BE2C (cell line): ENCODE data around the gene PBX3.

Source experiments
- DNase-seq: peaks from one replicate; pipeline ENCODE4 v3.0.0-alpha.2; 2020
- H3K27me3 ChIP-seq: fragments of 250-450 bp; sonication (Bioruptor Pico); 2 replicates; pipeline ENCODE4 v1.5.1; 2020; ENCODE audit warnings: mild to moderate bottlenecking
- H3K36me3 ChIP-seq: fragments of 250-450 bp; sonication (Bioruptor Pico); 2 replicates; pipeline ENCODE4 v1.5.1; 2020; ENCODE audit warnings: mild to moderate bottlenecking
- H3K4me1 ChIP-seq: fragments of 250-450 bp; sonication (Bioruptor Pico); 2 replicates; pipeline ENCODE4 v1.5.1; 2020
- H3K4me3 ChIP-seq: 2 replicates; pipeline ENCODE4 v1.5.1; 2011; ENCODE audit warnings: low read depth, low read length
- H3K9me3 ChIP-seq: fragments of 250-450 bp; sonication (Bioruptor Pico); 2 replicates; pipeline ENCODE4 v1.5.1; 2020
- CTCF ChIP-seq: IDR thresholded peaks from 2 replicates; pipeline ENCODE4 v1.5.1; 2012; ENCODE audit warnings: mild to moderate bottlenecking, low read depth, low read length

PBX3 gene

GRCh38 chr9:125867751-125868415 lies 120.7 kb downstream of the PBX3 start:
- Histone ChIP-seq H3K9me3 (no peaks in the 10 kb centered on the region), H3K4me3 (no peak overlapping the region), H3K27me3 (no peaks in the 10 kb centered on the region), H3K4me1 (peaks cover 9% of the 10 kb centered on the region; the same call in 1 of the 2 replicates), H3K36me3 (no peaks in the 10 kb centered on the region; the same call in 1 of the 2 replicates)
- TF ChIP-seq CTCF, result no peak
- DNase-seq, result no peak

GRCh38 chr9:125878164-125878631 lies 131.0 kb downstream of the PBX3 start:
- Histone ChIP-seq H3K27me3 (no peaks in the 10 kb centered on the region), H3K4me3 (no peak overlapping the region), H3K36me3 (no peaks in the 10 kb centered on the region; the same call in 1 of the 2 replicates), H3K9me3 (no peaks in the 10 kb centered on the region), H3K4me1 (peaks cover 2% of the 10 kb centered on the region)
- no peak for DNase-seq
- no peak for TF ChIP-seq CTCF

- H3K4me3 ChIP-seq, result no peak overlapping the region
- TF ChIP-seq CTCF, result no peak
- peaks cover 24% of the 10 kb centered on the region for H3K4me1 ChIP-seq
- H3K27me3 ChIP-seq, result no peaks in the 10 kb centered on the region
- no peaks in the 10 kb centered on the region; the same call in 1 of the 2 replicates for H3K36me3 ChIP-seq
- no peaks in the 10 kb centered on the region for H3K9me3 ChIP-seq
- no peak for DNase-seq
These were observed 133.9 kb downstream of the PBX3 start for GRCh38 chr9:125881042-125881441.

- no peaks in the 10 kb centered on the region for H3K9me3 ChIP-seq
- TF ChIP-seq CTCF, result no peak
- H3K27me3 ChIP-seq, result no peaks in the 10 kb centered on the region
- no peak overlapping the region for H3K4me3 ChIP-seq
- no peaks in the 10 kb centered on the region; the same call in 1 of the 2 replicates for H3K36me3 ChIP-seq
- H3K4me1 ChIP-seq, result peaks cover 40% of the 10 kb centered on the region
- no peak for DNase-seq
These were observed 136.5 kb downstream of the PBX3 start for GRCh38 chr9:125883565-125884217.

GRCh38 chr9:125884218-125884595 lies 137.0 kb downstream of the PBX3 start:
- no peak for TF ChIP-seq CTCF
- Histone ChIP-seq H3K36me3 (no peaks in the 10 kb centered on the region; the same call in 1 of the 2 replicates), H3K9me3 (no peaks in the 10 kb centered on the region), H3K4me3 (no peak overlapping the region), H3K27me3 (no peaks in the 10 kb centered on the region), H3K4me1 (peaks cover 40% of the 10 kb centered on the region)
- DNase-seq, result no peak
